Liver (tissue), 9 donors: ENCODE data around the gene DNAH7. TPM values are rescaled to one million over a fixed set of nuclear protein-coding genes. Genes with fewer than 3 reads are reported as not detected.

Experiments used
- DNase-seq: peaks from one replicate; pipeline ENCODE4 v3.0.0-alpha.2; 2017; ENCODE audit warnings: low spot score
- H3K27ac ChIP-seq, 2 donors: one replicate each; pipeline ENCODE4 v1.7.0; 2013; ENCODE audit warnings: inconsistent platforms in 2 of 2, low read length in 2 of 2, control low read depth in 1 of 2, low read depth in 1 of 2, mild to moderate bottlenecking in 1 of 2
- H3K27me3 ChIP-seq, 4 donors: one replicate each; pipeline versions ENCODE4 v1.6.1 to v1.7.0; 2013; ENCODE audit warnings: low read length in 3 of 4, inconsistent platforms in 1 of 4, mild to moderate bottlenecking in 1 of 4, moderate library complexity in 1 of 4; ENCODE audit not compliant: control insufficient read depth in 4 of 4, insufficient read depth in 4 of 4
- H3K36me3 ChIP-seq, 4 donors: one replicate each; pipeline versions ENCODE4 v1.6.1 to v1.7.0; 2013; ENCODE audit warnings: low read length in 3 of 4, mild to moderate bottlenecking in 3 of 4, low read depth in 1 of 4, moderate library complexity in 1 of 4; ENCODE audit not compliant: control insufficient read depth in 4 of 4, insufficient read depth in 3 of 4
- H3K4me1 ChIP-seq, 4 donors: one replicate each; pipeline versions ENCODE4 v1.6.1 to v1.7.0; 2013; ENCODE audit warnings: low read length in 3 of 4, mild to moderate bottlenecking in 3 of 4, moderate library complexity in 1 of 4; ENCODE audit not compliant: control insufficient read depth in 4 of 4, insufficient read depth in 4 of 4
- H3K4me3 ChIP-seq, 3 donors: one replicate each; pipeline versions ENCODE4 v1.6.1 to v1.7.0; 2013; ENCODE audit warnings: low read length in 3 of 3, control low read depth in 1 of 3, low read depth in 1 of 3, mild to moderate bottlenecking in 1 of 3
- H3K9ac ChIP-seq, 2 donors: one replicate each; pipeline ENCODE4 v1.7.0; 2013; ENCODE audit warnings: low read length in 2 of 2, mild to moderate bottlenecking in 2 of 2, moderate library complexity in 2 of 2, control low read depth in 1 of 2, low read depth in 1 of 2
- H3K9me3 ChIP-seq, 4 donors: one replicate each; pipeline versions ENCODE4 v1.6.1 to v1.7.0; 2013; ENCODE audit warnings: low read length in 3 of 4; ENCODE audit not compliant: control insufficient read depth in 4 of 4
- CTCF ChIP-seq: fragments of 150-350 bp; IDR thresholded peaks from 2 replicates; pipeline ENCODE4 v1.5.1; 2017; ENCODE audit warnings: improper control_type of control experiment, low read depth, low read length; ENCODE audit not compliant: missing input control
- EGR1 ChIP-seq, 2 donors: IDR thresholded peaks; 2 replicates each; pipeline ENCODE4 v1.6.1; 2016 to 2018; ENCODE audit warnings: antibody characterized with exemption in 2 of 2, low read depth in 2 of 2
- FOXA2 ChIP-seq: IDR thresholded peaks from 2 replicates; pipeline ENCODE4 v1.6.1; 2016; ENCODE audit warnings: antibody characterized with exemption
- GABPA ChIP-seq, 2 donors: IDR thresholded peaks in 1 of 2; conservative IDR thresholded peaks in 1 of 2; 2 replicates each; pipeline ENCODE4 v1.6.1; 2016; ENCODE audit warnings: antibody characterized with exemption in 2 of 2, mild to moderate bottlenecking in 1 of 2, moderate library complexity in 1 of 2
- HNF4A ChIP-seq, 2 donors: conservative IDR thresholded peaks; 2 replicates each; pipeline ENCODE4 v1.6.1; 2016; ENCODE audit warnings: antibody characterized with exemption in 2 of 2, mild to moderate bottlenecking in 2 of 2
- JUND ChIP-seq, 2 donors: IDR thresholded peaks; 2 replicates each; pipeline ENCODE4 v1.6.1; 2016; ENCODE audit warnings: antibody characterized with exemption in 2 of 2
- NR2F2 ChIP-seq: IDR thresholded peaks from 2 replicates; pipeline ENCODE4 v1.6.1; 2016; ENCODE audit warnings: antibody characterized with exemption
- RAD21 ChIP-seq, 2 donors: IDR thresholded peaks; 2 replicates each; pipeline ENCODE4 v1.6.1; 2016; ENCODE audit warnings: antibody characterized with exemption in 2 of 2, mild to moderate bottlenecking in 2 of 2
- REST ChIP-seq: IDR thresholded peaks from 2 replicates; pipeline ENCODE4 v1.6.1; 2016; ENCODE audit warnings: antibody characterized with exemption, mild to moderate bottlenecking
- RXRA ChIP-seq, 2 donors: IDR thresholded peaks; 2 replicates each; pipeline ENCODE4 v1.6.1; 2017 to 2018; ENCODE audit warnings: antibody characterized with exemption in 2 of 2, mild to moderate bottlenecking in 1 of 2
- TAF1 ChIP-seq: conservative IDR thresholded peaks from 2 replicates; pipeline ENCODE4 v1.6.1; 2016; ENCODE audit warnings: antibody characterized with exemption, mild to moderate bottlenecking
- ZBTB33 ChIP-seq: IDR thresholded peaks from 2 replicates; pipeline ENCODE4 v1.6.1; 2016; ENCODE audit warnings: antibody characterized with exemption
- WGBS: extraction: QIAGEN DNeasy Blood & Tissue Kit; methylation state at CpG from one replicate; pipeline ENCODE4 v1.1.7; 2013; 5-methylcytosine and 5-hydroxymethylcytosine counted together
- polyA plus RNA-seq, 2 donors: library from polyadenylated mRNA; stranded (reverse) in 1 of 2; unstranded in 1 of 2; fragments of 200-250 nt in 1 of 2; fragments of >200 nt in 1 of 2; fragmentation: Nextera tagmentation in 1 of 2; extraction: Ambion mirVana in 1 of 2; gene quantifications; one replicate each; pipeline versions ENCODE4 v1.2.1 to v1.2.3, GENCODE V29; 2013 to 2015
- total RNA-seq, 2 donors: library from RNA; depleted of rRNA; stranded (reverse); fragments of >200 nt; gene quantifications; one replicate each; pipeline ENCODE4 v1.2.3, GENCODE V29; 2014
- TF ChIP-seq, protein P1 (sequence below): IDR thresholded peaks from 2 replicates; pipeline ENCODE4 v1.6.1; 2016; ENCODE audit warnings: antibody characterized with exemption
- TF ChIP-seq, protein P2 (sequence below): IDR thresholded peaks from 2 replicates; pipeline ENCODE4 v1.6.1; 2016; ENCODE audit warnings: antibody characterized with exemption
- donor health status: healthy.
- donor health status: healthy.
- donor health status: healthy.
- donor health status: healthy.
- donor health status: healthy.

DNAH7 gene
- total and polyA plus RNA-seq, 4 donors = under 0.01 to 0.50 (median 0.07) TPM

DNA sequence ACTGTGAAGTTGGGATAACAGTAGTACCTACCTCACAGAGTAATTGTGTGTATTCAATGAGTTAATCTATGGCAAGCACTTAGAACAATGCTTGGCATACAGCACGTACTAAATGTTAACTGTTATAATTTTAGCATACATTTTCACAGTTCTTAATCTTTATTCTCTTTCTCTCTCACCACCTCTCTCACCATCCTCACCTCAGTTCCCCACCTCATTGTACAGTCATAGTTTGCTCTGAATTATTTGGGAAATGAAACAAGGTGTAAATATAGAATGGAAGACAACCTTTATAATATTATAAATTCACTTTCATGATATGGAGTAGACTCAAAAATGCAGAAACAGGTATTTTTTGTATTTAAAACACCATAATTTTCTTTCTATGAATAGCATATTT is 40.0 kb upstream of the DNAH7 start:
- WGBS = 74% methylated on average over 1 of the region's 1 CpG
- Histone ChIP-seq H3K9me3 (no peaks in the 10 kb centered on the region), H3K4me1 (no peaks in the 10 kb centered on the region), H3K4me3 (no peak overlapping the region), H3K27ac (no peak overlapping the region), H3K9ac (no peak overlapping the region), H3K27me3 (no peaks in the 10 kb centered on the region), H3K36me3 (no peaks in the 10 kb centered on the region)
- DNase-seq = no peak
- TF ChIP-seq, protein P1, sequence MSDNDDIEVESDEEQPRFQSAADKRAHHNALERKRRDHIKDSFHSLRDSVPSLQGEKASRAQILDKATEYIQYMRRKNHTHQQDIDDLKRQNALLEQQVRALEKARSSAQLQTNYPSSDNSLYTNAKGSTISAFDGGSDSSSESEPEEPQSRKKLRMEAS = no peak
- TF ChIP-seq RXRA (IDR thresholded peaks at IDR 0.05) = no peak
- no peak for TF ChIP-seq ZBTB33
- no peak for TF ChIP-seq NR2F2
- no peak for TF ChIP-seq REST
- no peak for TF ChIP-seq RAD21 (IDR thresholded peaks at IDR 0.05)
- no peak for TF ChIP-seq JUND (IDR thresholded peaks at IDR 0.05)
- no peak for TF ChIP-seq GABPA (IDR thresholded peaks at IDR 0.05 in 1 of 2, conservative IDR thresholded peaks at IDR 0.05 in 1 of 2)
- TF ChIP-seq TAF1 = no peak
- TF ChIP-seq EGR1 (IDR thresholded peaks at IDR 0.05; ENCODE audit: low read depth in 2 of 2) = no peak
- TF ChIP-seq, protein P2, sequence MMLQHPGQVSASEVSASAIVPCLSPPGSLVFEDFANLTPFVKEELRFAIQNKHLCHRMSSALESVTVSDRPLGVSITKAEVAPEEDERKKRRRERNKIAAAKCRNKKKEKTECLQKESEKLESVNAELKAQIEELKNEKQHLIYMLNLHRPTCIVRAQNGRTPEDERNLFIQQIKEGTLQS = no peak
- TF ChIP-seq CTCF = no peak

DNA sequence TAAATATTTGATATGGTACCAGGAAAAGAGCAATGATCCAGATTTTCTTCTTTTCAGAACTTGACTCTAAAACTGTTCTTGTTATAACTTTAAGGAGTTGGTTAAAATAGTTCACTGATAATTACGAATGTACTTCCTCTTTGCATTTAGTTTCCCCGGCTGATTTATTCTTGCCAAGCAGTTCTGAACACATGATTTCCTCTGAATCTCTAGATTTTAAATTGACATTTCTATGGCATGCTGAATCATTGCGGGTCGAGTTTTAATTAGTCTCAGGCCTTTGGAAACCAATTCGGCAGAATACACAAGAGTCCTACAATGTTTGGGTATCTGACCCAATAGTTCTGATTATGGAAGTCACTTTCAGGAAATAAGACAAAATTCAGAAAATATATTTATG is 37.3 kb upstream of the DNAH7 start:
- TF ChIP-seq REST (no peak), CTCF (no peak), HNF4A (conservative IDR thresholded peaks at IDR 0.05) (no peak), TAF1 (no peak), FOXA2 (no peak), GABPA (IDR thresholded peaks at IDR 0.05 in 1 of 2, conservative IDR thresholded peaks at IDR 0.05 in 1 of 2) (no peak), EGR1 (IDR thresholded peaks at IDR 0.05; ENCODE audit: low read depth in 2 of 2) (no peak), RAD21 (IDR thresholded peaks at IDR 0.05) (no peak)
- TF ChIP-seq, protein P1 = no peak
- H3K27me3 ChIP-seq = no peaks in the 10 kb centered on the region
- H3K27ac ChIP-seq = no peak overlapping the region
- H3K9me3 ChIP-seq = no peaks in the 10 kb centered on the region
- no peak overlapping the region for H3K9ac ChIP-seq
- no peak overlapping the region for H3K4me3 ChIP-seq
- no peaks in the 10 kb centered on the region for H3K4me1 ChIP-seq
- DNase-seq = no peak
- WGBS = 69% methylated on average over 5 of the region's 5 CpGs
- H3K36me3 ChIP-seq = no peaks in the 10 kb centered on the region
